Keratinocyte (primary cell): ENCODE measurements around the gene MEF2A. TPM values are rescaled to one million over a fixed set of nuclear protein-coding genes. Genes with fewer than 3 reads are reported as not detected.
A peak's percentile ranks its signal among the peaks of the same experiment; 100 is the strongest.

Source experiments
- DNase-seq: peaks from one replicate; pipeline ENCODE4 v3.0.0-alpha.2; 2011; ENCODE audit warnings: low read depth, missing footprints, low spot score
- FAIRE-seq: peaks from 2 replicates; lab custom pipeline; 2011; peaks lifted over from hg19 to GRCh38; lab: Jason Lieb, UNC
- H2AFZ ChIP-seq: 2 replicates; pipeline ENCODE4 v1.6.0; 2012; ENCODE audit warnings: low read length, control low read depth, inconsistent platforms; ENCODE audit not compliant: control insufficient read depth
- H3K27ac ChIP-seq: 2 replicates; pipeline ENCODE4 v1.5.1; 2011; ENCODE audit warnings: low read length; ENCODE audit not compliant: control insufficient read depth, insufficient read depth
- H3K27me3 ChIP-seq: 3 replicates; pipeline ENCODE4 v1.6.0; 2011; ENCODE audit warnings: low read length; ENCODE audit not compliant: control insufficient read depth, insufficient read depth; ENCODE audit errors: extremely low read depth
- H3K36me3 ChIP-seq, 2 experiments: 2 replicates in 1 of 2; 3 replicates in 1 of 2; pipeline ENCODE4 v1.5.1; 2011; ENCODE audit warnings: low read length in 2 of 2, mild to moderate bottlenecking in 1 of 2; ENCODE audit not compliant: control insufficient read depth in 2 of 2, insufficient read depth in 2 of 2; ENCODE audit errors: extremely low read depth in 1 of 2
- H3K4me1 ChIP-seq: 3 replicates; pipeline ENCODE4 v1.5.1; 2011; ENCODE audit warnings: low read length; ENCODE audit not compliant: control insufficient read depth, insufficient read depth; ENCODE audit errors: extremely low read depth
- H3K4me2 ChIP-seq: 3 replicates; pipeline ENCODE4 v1.6.0; 2011; ENCODE audit warnings: low read depth, low read length; ENCODE audit not compliant: control insufficient read depth, insufficient read depth; ENCODE audit errors: extremely low read depth
- H3K4me3 ChIP-seq, 3 experiments: fragments of 200-600 bp in 1 of 3; sonication (generic) in 1 of 3; 2 replicates in 2 of 3; 3 replicates in 1 of 3; pipeline ENCODE4 v1.5.1; 2011 to 2016; ENCODE audit warnings: low read length in 3 of 3, mild to moderate bottlenecking in 3 of 3, control low read depth in 2 of 3, inconsistent platforms in 1 of 3, low read depth in 1 of 3, mixed read lengths in 1 of 3, mixed run types in 1 of 3, moderate library complexity in 1 of 3; ENCODE audit not compliant: control insufficient read depth in 2 of 3, insufficient read depth in 2 of 3; ENCODE audit errors: extremely low read depth in 1 of 3
- H3K79me2 ChIP-seq: 2 replicates; pipeline ENCODE4 v1.6.0; 2012; ENCODE audit warnings: low read length; ENCODE audit not compliant: control insufficient read depth, insufficient read depth
- H3K9ac ChIP-seq: 3 replicates; pipeline ENCODE4 v1.6.0; 2011; ENCODE audit warnings: low read length; ENCODE audit not compliant: control insufficient read depth, insufficient read depth; ENCODE audit errors: extremely low read depth
- H3K9me1 ChIP-seq: 3 replicates; pipeline ENCODE4 v1.6.0; 2011; ENCODE audit warnings: low read length; ENCODE audit not compliant: control insufficient read depth, insufficient read depth; ENCODE audit errors: extremely low read depth
- H3K9me3 ChIP-seq: 2 replicates; pipeline ENCODE4 v1.5.1; 2012; ENCODE audit warnings: low read depth, low read length; ENCODE audit not compliant: control insufficient read depth
- H4K20me1 ChIP-seq: 3 replicates; pipeline ENCODE4 v1.6.0; 2011; ENCODE audit warnings: low read length; ENCODE audit not compliant: control insufficient read depth, insufficient read depth; ENCODE audit errors: extremely low read depth
- CTCF ChIP-seq, 3 experiments: IDR thresholded peaks in 1 of 3; conservative IDR thresholded peaks in 1 of 3; optimal IDR thresholded peaks in 1 of 3; 2 replicates in 2 of 3; 3 replicates in 1 of 3; pipeline versions ENCODE3 to v1.5.1; 2011; ENCODE audit warnings: low read length in 3 of 3, mild to moderate bottlenecking in 3 of 3, moderate library complexity in 2 of 3, control low read depth in 1 of 3, inconsistent platforms in 1 of 3; ENCODE audit not compliant: insufficient read depth in 2 of 3; ENCODE audit errors: extremely low read depth in 1 of 3
- EZH2 ChIP-seq: IDR thresholded peaks from one replicate; pipeline ENCODE4 v1.6.1; 2012; ENCODE audit warnings: inconsistent platforms, mild to moderate bottlenecking, low read length, moderate library complexity
- dilution Hi-C: fragments of 300-500 bp; cut with MboI; formaldehyde crosslinking; loops from one replicate; pipeline ENCODE4 v1.7.0; 2020; ENCODE audit warnings: low sequenced_read_pairs; ENCODE audit not compliant: extremely low pct_ligation_motif_present
- polyA plus RNA-seq, 5 experiments: library from polyadenylated mRNA; depleted of rRNA in 3 of 5; stranded (reverse) in 3 of 5; stranded (forward) in 1 of 5; unstranded in 1 of 5; fragments of >200 nt; gene quantifications; 1 replicate in 1 of 5; 2 replicates in 3 of 5; 3 replicates in 1 of 5; pipeline versions ENCODE4 v1.2.1 to v1.2.3, GENCODE V29; 2011 to 2012; ENCODE audit warnings: missing spikeins in 2 of 5, low read depth in 1 of 5, low replicate concordance in 1 of 5

MEF2A gene
- polyA plus RNA-seq, 1 donor (not counting 4 experiments of a cell fraction or from before 2014, with no cell fraction given) = 27.4 TPM

- H4K20me1 ChIP-seq = no peaks in the 10 kb centered on the region
- dilution Hi-C loops = no loop called here
- peak; percentile 17 for FAIRE-seq
- DNase-seq = no peak
- no peaks in the 10 kb centered on the region for H3K27me3 ChIP-seq
- H3K4me3 ChIP-seq = no peak overlapping the region
- no peak overlapping the region for H3K9ac ChIP-seq
- H3K4me1 ChIP-seq = peaks cover 15% of the 10 kb centered on the region
- H3K4me2 ChIP-seq = peak overlapping the region; percentile 33
- TF ChIP-seq EZH2 (no peak), CTCF (optimal IDR thresholded peaks at IDR 0.05 in 1 of 3, IDR thresholded peaks at IDR 0.05 in 1 of 3, conservative IDR thresholded peaks at IDR 0.05 in 1 of 3; ENCODE audit: extremely low read depth in 1 of 3, insufficient read depth in 2 of 3, low read length in 3 of 3) (no peak)
- peaks cover 78% of the 10 kb centered on the region for H3K79me2 ChIP-seq
- H2AFZ ChIP-seq = no peak overlapping the region
- no peaks in the 10 kb centered on the region for H3K36me3 ChIP-seq
- no peaks in the 10 kb centered on the region for H3K9me3 ChIP-seq
- H3K9me1 ChIP-seq = no peaks in the 10 kb centered on the region
- no peak overlapping the region for H3K27ac ChIP-seq
Measured at GRCh38 chr15:99578809-99579208, 13.0 kb downstream of the MEF2A start.

GRCh38 chr15:99580076-99580475, 14.3 kb downstream of the MEF2A start:
- DNase-seq (no peak), FAIRE-seq (no peak)
- TF ChIP-seq EZH2 = no peak
- TF ChIP-seq CTCF (optimal IDR thresholded peaks at IDR 0.05 in 1 of 3, IDR thresholded peaks at IDR 0.05 in 1 of 3, conservative IDR thresholded peaks at IDR 0.05 in 1 of 3; ENCODE audit: extremely low read depth in 1 of 3, insufficient read depth in 2 of 3, low read length in 3 of 3) = no peak
- no peak overlapping the region for H3K4me2 ChIP-seq
- peaks cover 79% of the 10 kb centered on the region for H3K79me2 ChIP-seq
- dilution Hi-C loops = no loop called here
- H3K9me3 ChIP-seq = no peaks in the 10 kb centered on the region
- no peak overlapping the region for H3K4me3 ChIP-seq
- no peaks in the 10 kb centered on the region for H3K9me1 ChIP-seq
- H3K27me3 ChIP-seq = no peaks in the 10 kb centered on the region
- peaks cover 11% of the 10 kb centered on the region for H3K4me1 ChIP-seq
- no peak overlapping the region for H2AFZ ChIP-seq
- no peaks in the 10 kb centered on the region for H4K20me1 ChIP-seq
- H3K27ac ChIP-seq = no peak overlapping the region
- no peak overlapping the region for H3K9ac ChIP-seq
- no peaks in the 10 kb centered on the region for H3K36me3 ChIP-seq
